Fibroblast of pulmonary artery (primary cell): ENCODE measurements around the gene TNFSF13.

ENCODE experiments used
- DNase-seq: peaks from one replicate; pipeline ENCODE4 v3.0.0-alpha.2; 2010; ENCODE audit warnings: low read depth
- H3K4me3 ChIP-seq: replicated peaks from 2 replicates; pipeline ENCODE4 v1.5.1; 2011; ENCODE audit warnings: low read depth, mild to moderate bottlenecking, control low read depth, low read length, moderate library complexity
- CTCF ChIP-seq: IDR thresholded peaks from 2 replicates; pipeline ENCODE4 v1.5.1; 2011; ENCODE audit warnings: mild to moderate bottlenecking, control low read depth, low read length, inconsistent platforms; ENCODE audit errors: missing control alignments

TNFSF13 gene

DNA sequence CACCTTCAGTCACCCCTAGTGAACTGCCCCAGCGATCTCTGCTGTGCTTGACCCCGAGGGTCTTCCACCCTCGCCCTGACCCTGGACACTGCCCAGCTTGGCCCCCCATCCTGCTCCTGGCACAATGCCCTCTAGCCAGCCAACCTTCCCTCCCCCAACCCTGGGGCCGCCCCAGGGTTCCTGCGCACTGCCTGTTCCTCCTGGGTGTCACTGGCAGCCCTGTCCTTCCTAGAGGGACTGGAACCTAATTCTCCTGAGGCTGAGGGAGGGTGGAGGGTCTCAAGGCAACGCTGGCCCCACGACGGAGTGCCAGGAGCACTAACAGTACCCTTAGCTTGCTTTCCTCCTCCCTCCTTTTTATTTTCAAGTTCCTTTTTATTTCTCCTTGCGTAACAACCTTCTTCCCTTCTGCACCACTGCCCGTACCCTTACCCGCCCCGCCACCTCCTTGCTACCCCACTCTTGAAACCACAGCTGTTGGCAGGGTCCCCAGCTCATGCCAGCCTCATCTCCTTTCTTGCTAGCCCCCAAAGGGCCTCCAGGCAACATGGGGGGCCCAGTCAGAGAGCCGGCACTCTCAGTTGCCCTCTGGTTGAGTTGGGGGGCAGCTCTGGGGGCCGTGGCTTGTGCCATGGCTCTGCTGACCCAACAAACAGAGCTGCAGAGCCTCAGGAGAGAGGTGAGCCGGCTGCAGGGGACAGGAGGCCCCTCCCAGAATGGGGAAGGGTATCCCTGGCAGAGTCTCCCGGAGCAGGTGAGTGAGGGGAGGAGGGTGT lies at the start of gene TNFSF13:
TSS of gene TNFSF13 (plus strand) at position 207 of the 776 bp plus-strand sequence. CDS start at position 497, 290 bp downstream.
- DNase-seq = no peak
- peak within 1 kb of the TSS; percentile 24 for H3K4me3 ChIP-seq
- no peak for TF ChIP-seq CTCF

DNA sequence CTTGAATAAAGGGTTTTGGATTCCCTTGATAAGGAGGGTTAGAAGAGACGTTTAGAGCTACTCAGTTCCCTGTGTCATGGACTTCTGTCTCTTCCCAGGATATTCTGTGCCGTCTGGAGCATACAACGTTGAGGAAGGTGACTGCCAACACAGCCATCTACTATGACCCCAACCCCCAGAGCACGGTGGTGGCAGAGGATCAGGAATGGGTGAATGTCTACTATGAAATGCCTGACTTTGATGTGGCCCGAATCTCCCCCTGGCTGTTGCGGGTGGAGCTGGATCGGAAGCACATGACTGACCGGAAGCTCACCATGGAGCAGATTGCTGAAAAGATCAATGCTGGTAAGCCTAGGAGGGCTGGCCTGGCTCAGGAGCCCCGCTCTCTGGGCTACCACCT lies 49.7 kb upstream of the TNFSF13 start:
- H3K4me3 ChIP-seq = no peak overlapping the region
- no peak for TF ChIP-seq CTCF

DNA sequence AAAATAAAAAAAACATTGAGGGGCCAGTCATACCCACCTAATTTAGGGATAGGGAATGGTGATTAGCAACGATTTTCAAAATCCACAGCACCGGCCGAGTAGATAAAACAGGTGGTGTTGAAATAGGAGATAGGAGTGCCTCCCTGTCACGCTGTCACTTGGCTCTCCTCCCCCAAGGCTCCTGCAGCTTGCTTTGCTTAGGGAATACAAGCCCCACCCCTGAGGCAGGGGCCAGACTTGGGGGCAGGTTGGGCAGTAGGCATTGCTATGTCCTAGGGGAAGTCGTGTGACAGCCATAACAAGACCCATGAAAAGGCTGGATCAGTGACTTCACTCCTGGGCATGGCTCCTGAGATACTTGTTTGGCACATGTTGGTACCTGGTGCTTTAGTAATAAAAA lies 48.6 kb upstream of the TNFSF13 start:
- TF ChIP-seq CTCF = no peak
- no peak overlapping the region for H3K4me3 ChIP-seq
- no peak for DNase-seq

More for the DNA sequence above, 49.7 kb upstream of the TNFSF13 start:
- DNase-seq = no peak

DNA sequence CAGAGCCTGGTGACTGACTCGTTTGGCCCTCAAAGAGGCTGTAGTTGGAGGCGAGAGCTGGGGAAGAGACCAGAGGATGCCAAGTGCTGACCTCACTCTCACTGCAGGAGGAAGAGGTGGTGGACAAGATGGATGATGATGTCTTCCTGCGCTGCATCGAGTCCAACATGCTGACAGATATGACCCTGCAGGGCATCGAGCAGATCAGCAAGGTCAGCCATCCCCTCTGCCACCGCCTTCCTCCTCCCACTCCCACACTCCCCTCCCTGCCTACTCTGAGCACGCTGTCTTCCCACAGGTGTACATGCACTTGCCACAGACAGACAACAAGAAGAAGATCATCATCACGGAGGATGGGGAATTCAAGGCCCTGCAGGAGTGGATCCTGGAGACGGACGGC lies 47.4 kb upstream of the TNFSF13 start:
- no peak overlapping the region for H3K4me3 ChIP-seq
- TF ChIP-seq CTCF = no peak
- DNase-seq = peak; percentile 15

- H3K4me3 ChIP-seq = no peak overlapping the region
- no peak for DNase-seq
- no peak for TF ChIP-seq CTCF
Measured at GRCh38 chr17:7512105-7512504, 46.4 kb upstream of the TNFSF13 start.

DNA sequence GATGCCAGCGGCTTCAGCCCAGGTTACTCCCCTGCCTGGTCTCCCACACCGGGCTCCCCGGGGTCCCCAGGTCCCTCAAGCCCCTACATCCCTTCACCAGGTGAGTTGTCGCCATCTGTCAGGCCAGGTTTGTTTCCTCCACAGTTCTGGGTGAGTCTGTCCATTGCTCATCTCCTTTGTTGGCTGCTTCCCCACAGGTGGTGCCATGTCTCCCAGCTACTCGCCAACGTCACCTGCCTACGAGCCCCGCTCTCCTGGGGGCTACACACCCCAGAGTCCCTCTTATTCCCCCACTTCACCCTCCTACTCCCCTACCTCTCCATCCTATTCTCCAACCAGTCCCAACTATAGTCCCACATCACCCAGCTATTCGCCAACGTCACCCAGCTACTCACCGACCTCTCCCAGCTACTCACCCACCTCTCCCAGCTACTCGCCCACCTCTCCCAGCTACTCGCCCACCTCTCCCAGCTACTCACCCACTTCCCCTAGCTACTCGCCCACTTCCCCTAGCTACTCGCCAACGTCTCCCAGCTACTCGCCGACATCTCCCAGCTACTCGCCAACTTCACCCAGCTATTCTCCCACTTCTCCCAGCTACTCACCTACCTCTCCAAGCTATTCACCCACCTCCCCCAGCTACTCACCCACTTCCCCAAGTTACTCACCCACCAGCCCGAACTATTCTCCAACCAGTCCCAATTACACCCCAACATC lies 45.6 kb upstream of the TNFSF13 start:
- no peak for TF ChIP-seq CTCF
- no peak for DNase-seq
- H3K4me3 ChIP-seq = no peak overlapping the region
